Natural killer cell (primary cell): ENCODE measurements around the gene CLOCK. TPM values are rescaled to one million over a fixed set of nuclear protein-coding genes. Genes with fewer than 3 reads are reported as not detected.

ENCODE experiments used
- ATAC-seq, 3 donors: fragments of 150-1000 bp in 2 of 3; fragments of 200-7000 bp in 1 of 3; cut with Tn5 transposase; 1 replicate in 1 of 3; 2 replicates in 2 of 3; pipeline ENCODE4 v1.10.0; 2021; ENCODE audit warnings: mild to moderate bottlenecking in 2 of 3, moderate library complexity in 2 of 3
- DNase-seq, 2 donors: peaks; one replicate each; pipeline versions ENCODE4 v3.0.0 to v3.0.0-alpha.2; 2013 to 2021; ENCODE audit warnings: mixed read lengths in 1 of 2
- H3K27ac ChIP-seq: one replicate; pipeline ENCODE4 v1.5.1; 2013; ENCODE audit warnings: mild to moderate bottlenecking, low read length
- H3K27me3 ChIP-seq: one replicate; pipeline ENCODE4 v1.6.1; 2013; ENCODE audit warnings: low read length; ENCODE audit not compliant: control insufficient read depth, insufficient read depth
- H3K36me3 ChIP-seq: one replicate; pipeline ENCODE4 v1.6.1; 2013; ENCODE audit warnings: low read length; ENCODE audit not compliant: control insufficient read depth, insufficient read depth
- H3K4me1 ChIP-seq: one replicate; pipeline ENCODE4 v1.6.1; 2013; ENCODE audit warnings: low read length; ENCODE audit not compliant: control insufficient read depth, insufficient read depth
- H3K4me3 ChIP-seq: one replicate; pipeline ENCODE4 v1.5.1; 2013; ENCODE audit warnings: low read length
- H3K9me3 ChIP-seq: one replicate; pipeline ENCODE4 v1.6.1; 2013; ENCODE audit warnings: low read length; ENCODE audit not compliant: control insufficient read depth, insufficient read depth
- H3K27ac Mint-ChIP-seq, 2 donors: one replicate each; pipeline ENCODE4 v1.8.0; 2022; ENCODE audit warnings: mild to moderate bottlenecking in 2 of 2, mixed read lengths in 2 of 2, moderate library complexity in 1 of 2
- H3K27me3 Mint-ChIP-seq, 2 donors: one replicate each; pipeline ENCODE4 v1.8.0; 2022; ENCODE audit warnings: low read depth in 2 of 2, mixed read lengths in 2 of 2
- H3K36me3 Mint-ChIP-seq: one replicate; pipeline ENCODE4 v1.8.0; 2022; ENCODE audit warnings: mixed read lengths
- H3K4me1 Mint-ChIP-seq, 2 donors: one replicate each; pipeline ENCODE4 v1.8.0; 2022; ENCODE audit warnings: mixed read lengths in 2 of 2
- H3K4me3 Mint-ChIP-seq: one replicate; pipeline ENCODE4 v1.8.0; 2022; ENCODE audit warnings: mild to moderate bottlenecking, moderate library complexity, mixed read lengths
- H3K9me3 Mint-ChIP-seq, 2 donors: one replicate each; pipeline ENCODE4 v1.8.0; 2022; ENCODE audit warnings: mixed read lengths in 2 of 2
- WGBS: methylation state at CpG from one replicate; pipeline ENCODE4 v1.1.7; 2013; ENCODE audit warnings: missing lambda C conversion rate; ENCODE audit not compliant: insufficient coverage; 5-methylcytosine and 5-hydroxymethylcytosine counted together
- intact Hi-C: fragments of 100-400 bp; cut with micrococcal nuclease; formaldehyde crosslinking; loops from one replicate; pipeline ENCODE4 v1.14.2; 2022
- total RNA-seq, 4 donors: library from RNA; stranded (reverse); fragments of 120-200 nt in 1 of 4; gene quantifications; one replicate each; pipeline versions ENCODE4 v1.2.3 to v1.2.4, GENCODE V29; 2013 to 2022
- TF ChIP-seq, protein P1 (sequence below): fragments of 200-600 bp; IDR thresholded peaks from one replicate; pipeline ENCODE4 v1.8.0; 2022; ENCODE audit warnings: antibody characterized with exemption

The CLOCK gene
- total RNA-seq, 3 donors from 2014 or later (not counting 1 experiment from before 2014, with no cell fraction given) = 11.4 to 15.8 (median 13.4) TPM

DNA sequence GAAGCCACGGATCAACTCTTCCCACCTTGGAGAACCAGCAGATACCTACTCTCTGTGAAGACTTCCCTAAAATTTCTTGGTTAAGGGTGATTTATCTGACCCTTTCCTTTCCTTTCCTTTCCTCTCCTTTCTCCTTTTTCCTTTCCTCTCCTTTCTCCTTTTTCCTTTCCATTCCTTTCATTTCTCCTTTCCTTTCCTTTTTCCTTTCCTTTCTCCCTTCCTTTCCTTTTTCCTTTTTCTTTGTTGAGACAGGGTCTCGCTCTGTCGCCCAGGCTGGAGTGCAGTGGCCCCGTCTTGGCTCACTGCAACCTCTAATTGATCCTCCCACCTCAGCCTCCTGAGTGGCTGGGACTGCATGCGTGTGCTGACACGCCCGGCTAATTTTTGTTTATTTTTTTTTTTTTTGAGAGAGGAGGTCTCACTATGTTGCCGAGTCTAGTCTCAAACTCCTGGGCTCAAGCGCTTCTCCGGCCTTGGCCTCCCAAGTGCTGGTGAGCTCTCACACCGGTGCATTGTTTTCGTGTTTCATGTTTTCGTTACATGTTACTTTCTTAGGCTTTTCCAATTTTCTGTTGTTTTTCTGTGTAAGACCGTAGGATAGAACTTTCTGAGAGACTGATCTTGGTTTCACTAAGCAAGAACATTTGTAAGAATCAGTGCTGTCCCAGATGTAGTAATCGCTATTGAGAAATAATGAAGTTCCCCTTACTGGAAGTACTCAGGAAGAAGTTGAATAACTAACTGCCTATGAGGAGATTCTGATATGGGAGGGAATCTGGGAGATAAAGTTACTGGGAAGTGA lies 149.0 kb downstream of the CLOCK start:
- H3K9me3 Mint-ChIP-seq = no peaks in the 10 kb centered on the region
- ATAC-seq (no peak), DNase-seq (peak in 1 of 2 donors; percentile 11)
- no peaks in the 10 kb centered on the region for H3K27me3 ChIP-seq
- TF ChIP-seq, protein P1, sequence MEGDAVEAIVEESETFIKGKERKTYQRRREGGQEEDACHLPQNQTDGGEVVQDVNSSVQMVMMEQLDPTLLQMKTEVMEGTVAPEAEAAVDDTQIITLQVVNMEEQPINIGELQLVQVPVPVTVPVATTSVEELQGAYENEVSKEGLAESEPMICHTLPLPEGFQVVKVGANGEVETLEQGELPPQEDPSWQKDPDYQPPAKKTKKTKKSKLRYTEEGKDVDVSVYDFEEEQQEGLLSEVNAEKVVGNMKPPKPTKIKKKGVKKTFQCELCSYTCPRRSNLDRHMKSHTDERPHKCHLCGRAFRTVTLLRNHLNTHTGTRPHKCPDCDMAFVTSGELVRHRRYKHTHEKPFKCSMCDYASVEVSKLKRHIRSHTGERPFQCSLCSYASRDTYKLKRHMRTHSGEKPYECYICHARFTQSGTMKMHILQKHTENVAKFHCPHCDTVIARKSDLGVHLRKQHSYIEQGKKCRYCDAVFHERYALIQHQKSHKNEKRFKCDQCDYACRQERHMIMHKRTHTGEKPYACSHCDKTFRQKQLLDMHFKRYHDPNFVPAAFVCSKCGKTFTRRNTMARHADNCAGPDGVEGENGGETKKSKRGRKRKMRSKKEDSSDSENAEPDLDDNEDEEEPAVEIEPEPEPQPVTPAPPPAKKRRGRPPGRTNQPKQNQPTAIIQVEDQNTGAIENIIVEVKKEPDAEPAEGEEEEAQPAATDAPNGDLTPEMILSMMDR = no peak
- peak overlapping the region; percentile 95 to 97 for H3K27ac Mint-ChIP-seq
- intact Hi-C loops = no loop called here
- WGBS = 64% methylated on average over 14 of the region's 15 CpGs
- H3K9me3 ChIP-seq = no peaks in the 10 kb centered on the region
- H3K27ac ChIP-seq = no peak overlapping the region
- H3K27me3 Mint-ChIP-seq = no peaks in the 10 kb centered on the region
- no peak overlapping the region for H3K4me3 ChIP-seq
- no peaks in the 10 kb centered on the region for H3K36me3 Mint-ChIP-seq
- peaks cover 39 to 46% of the 10 kb centered on the region in 2 donors for H3K4me1 Mint-ChIP-seq
- peaks cover 23% of the 10 kb centered on the region for H3K4me1 ChIP-seq
- peaks cover 4% of the 10 kb centered on the region for H3K36me3 ChIP-seq
- peak overlapping the region; percentile 90 for H3K4me3 Mint-ChIP-seq

DNA sequence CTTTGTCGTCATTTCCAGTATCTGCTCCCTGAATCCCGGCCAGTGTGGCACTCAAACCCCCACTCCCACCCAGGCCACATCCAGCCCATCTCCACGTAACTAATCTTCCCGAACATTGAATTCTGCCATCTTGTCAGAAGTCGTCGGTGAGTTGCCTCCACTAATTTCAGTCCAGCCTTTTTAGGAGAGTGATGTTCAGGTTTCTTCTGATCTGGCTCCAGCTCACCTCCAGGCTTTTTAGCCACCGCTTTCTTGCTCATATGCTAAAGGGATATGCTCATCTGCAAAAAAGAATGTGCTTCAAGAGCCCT lies 149.6 kb downstream of the CLOCK start:
- Histone ChIP-seq H3K9me3 (no peaks in the 10 kb centered on the region), H3K27ac (no peak overlapping the region), H3K27me3 (no peaks in the 10 kb centered on the region), H3K36me3 (peaks cover 4% of the 10 kb centered on the region), H3K4me1 (peaks cover 23% of the 10 kb centered on the region), H3K4me3 (peak overlapping the region; percentile 71)
- DNase-seq (peak in 1 of 2 donors; percentile 14), ATAC-seq (no peak)
- H3K4me1 Mint-ChIP-seq = peaks cover 39 to 46% of the 10 kb centered on the region in 2 donors
- WGBS = 34% methylated on average over 7 of the region's 7 CpGs
- H3K27ac Mint-ChIP-seq = peak overlapping the region; percentile 95 to 97
- H3K9me3 Mint-ChIP-seq = no peaks in the 10 kb centered on the region
- H3K4me3 Mint-ChIP-seq = peak overlapping the region; percentile 90
- H3K36me3 Mint-ChIP-seq = no peaks in the 10 kb centered on the region
- TF ChIP-seq, protein P1 = no peak
- H3K27me3 Mint-ChIP-seq = no peaks in the 10 kb centered on the region
- intact Hi-C loops = no loop called here

DNA sequence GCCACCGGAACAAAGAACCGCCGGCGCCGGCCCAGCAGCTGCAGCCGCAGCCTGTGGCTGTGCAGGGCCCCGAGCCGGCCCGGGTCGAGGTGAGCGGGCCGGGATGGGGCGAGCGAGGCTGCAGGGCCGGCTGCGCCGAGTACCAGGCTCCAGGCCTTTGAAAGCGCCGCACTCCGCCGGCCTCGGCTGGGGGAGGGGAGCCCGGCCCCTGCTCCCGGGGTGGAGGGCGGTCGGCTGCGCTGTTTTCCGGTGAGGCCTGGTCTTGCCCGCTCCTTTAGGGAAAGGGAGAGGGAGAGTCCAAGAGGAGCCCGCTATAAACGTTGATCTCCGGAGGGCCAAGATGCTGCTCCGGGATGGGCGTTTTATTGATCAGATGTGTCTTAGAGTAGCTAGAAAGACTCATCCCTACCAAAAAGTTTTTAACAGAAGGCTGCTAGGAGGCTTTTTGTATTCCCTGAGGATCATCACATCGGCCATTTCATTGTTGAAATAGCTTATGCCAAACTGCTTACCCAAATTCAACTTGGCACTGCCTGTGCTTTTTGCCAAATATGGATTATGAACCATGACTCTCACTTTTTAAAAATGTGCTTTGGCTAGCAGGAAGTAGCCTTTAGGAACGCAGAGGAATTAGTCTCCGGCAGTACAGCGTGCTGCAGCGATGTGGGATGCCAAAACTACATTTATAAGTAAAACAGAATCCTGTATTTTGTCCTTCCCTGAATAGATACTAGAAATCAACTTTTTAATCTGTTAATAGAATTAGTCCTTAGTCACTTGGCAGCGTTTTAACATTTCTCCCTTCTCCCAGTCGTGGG lies 150.2 kb downstream of the CLOCK start:
- TF ChIP-seq, protein P1 = no peak
- intact Hi-C loops = no loop called here
- no peaks in the 10 kb centered on the region for H3K9me3 ChIP-seq
- H3K27ac ChIP-seq = peak overlapping the region; percentile 92
- H3K4me3 ChIP-seq = peak overlapping the region; percentile 71
- peaks cover 23% of the 10 kb centered on the region for H3K4me1 ChIP-seq
- Mint-ChIP-seq H3K27ac (peak overlapping the region; percentile 95 to 97), H3K4me3 (peak overlapping the region; percentile 97), H3K4me1 (peaks cover 39 to 46% of the 10 kb centered on the region in 2 donors), H3K36me3 (no peaks in the 10 kb centered on the region), H3K27me3 (no peaks in the 10 kb centered on the region), H3K9me3 (no peaks in the 10 kb centered on the region)
- H3K36me3 ChIP-seq = peaks cover 4% of the 10 kb centered on the region
- under 1% methylated on average over 41 of the region's 41 CpGs for WGBS
- ATAC-seq = peak; percentile 12 to 30 (median 25)
- DNase-seq = peak; percentile 35 to 51
- no peaks in the 10 kb centered on the region for H3K27me3 ChIP-seq
